ENCODE results near the gene ZGPAT. TPM values are rescaled to one million over a fixed set of nuclear protein-coding genes. Genes with fewer than 3 reads are reported as not detected.

ZGPAT gene
- total and polyA plus RNA-seq, 2 of the 13 experiments (the other 11 are each of a cell fraction or from before 2014, with no cell fraction given): 23.0 to 41.9 TPM

- TF ChIP-seq, protein P1, sequence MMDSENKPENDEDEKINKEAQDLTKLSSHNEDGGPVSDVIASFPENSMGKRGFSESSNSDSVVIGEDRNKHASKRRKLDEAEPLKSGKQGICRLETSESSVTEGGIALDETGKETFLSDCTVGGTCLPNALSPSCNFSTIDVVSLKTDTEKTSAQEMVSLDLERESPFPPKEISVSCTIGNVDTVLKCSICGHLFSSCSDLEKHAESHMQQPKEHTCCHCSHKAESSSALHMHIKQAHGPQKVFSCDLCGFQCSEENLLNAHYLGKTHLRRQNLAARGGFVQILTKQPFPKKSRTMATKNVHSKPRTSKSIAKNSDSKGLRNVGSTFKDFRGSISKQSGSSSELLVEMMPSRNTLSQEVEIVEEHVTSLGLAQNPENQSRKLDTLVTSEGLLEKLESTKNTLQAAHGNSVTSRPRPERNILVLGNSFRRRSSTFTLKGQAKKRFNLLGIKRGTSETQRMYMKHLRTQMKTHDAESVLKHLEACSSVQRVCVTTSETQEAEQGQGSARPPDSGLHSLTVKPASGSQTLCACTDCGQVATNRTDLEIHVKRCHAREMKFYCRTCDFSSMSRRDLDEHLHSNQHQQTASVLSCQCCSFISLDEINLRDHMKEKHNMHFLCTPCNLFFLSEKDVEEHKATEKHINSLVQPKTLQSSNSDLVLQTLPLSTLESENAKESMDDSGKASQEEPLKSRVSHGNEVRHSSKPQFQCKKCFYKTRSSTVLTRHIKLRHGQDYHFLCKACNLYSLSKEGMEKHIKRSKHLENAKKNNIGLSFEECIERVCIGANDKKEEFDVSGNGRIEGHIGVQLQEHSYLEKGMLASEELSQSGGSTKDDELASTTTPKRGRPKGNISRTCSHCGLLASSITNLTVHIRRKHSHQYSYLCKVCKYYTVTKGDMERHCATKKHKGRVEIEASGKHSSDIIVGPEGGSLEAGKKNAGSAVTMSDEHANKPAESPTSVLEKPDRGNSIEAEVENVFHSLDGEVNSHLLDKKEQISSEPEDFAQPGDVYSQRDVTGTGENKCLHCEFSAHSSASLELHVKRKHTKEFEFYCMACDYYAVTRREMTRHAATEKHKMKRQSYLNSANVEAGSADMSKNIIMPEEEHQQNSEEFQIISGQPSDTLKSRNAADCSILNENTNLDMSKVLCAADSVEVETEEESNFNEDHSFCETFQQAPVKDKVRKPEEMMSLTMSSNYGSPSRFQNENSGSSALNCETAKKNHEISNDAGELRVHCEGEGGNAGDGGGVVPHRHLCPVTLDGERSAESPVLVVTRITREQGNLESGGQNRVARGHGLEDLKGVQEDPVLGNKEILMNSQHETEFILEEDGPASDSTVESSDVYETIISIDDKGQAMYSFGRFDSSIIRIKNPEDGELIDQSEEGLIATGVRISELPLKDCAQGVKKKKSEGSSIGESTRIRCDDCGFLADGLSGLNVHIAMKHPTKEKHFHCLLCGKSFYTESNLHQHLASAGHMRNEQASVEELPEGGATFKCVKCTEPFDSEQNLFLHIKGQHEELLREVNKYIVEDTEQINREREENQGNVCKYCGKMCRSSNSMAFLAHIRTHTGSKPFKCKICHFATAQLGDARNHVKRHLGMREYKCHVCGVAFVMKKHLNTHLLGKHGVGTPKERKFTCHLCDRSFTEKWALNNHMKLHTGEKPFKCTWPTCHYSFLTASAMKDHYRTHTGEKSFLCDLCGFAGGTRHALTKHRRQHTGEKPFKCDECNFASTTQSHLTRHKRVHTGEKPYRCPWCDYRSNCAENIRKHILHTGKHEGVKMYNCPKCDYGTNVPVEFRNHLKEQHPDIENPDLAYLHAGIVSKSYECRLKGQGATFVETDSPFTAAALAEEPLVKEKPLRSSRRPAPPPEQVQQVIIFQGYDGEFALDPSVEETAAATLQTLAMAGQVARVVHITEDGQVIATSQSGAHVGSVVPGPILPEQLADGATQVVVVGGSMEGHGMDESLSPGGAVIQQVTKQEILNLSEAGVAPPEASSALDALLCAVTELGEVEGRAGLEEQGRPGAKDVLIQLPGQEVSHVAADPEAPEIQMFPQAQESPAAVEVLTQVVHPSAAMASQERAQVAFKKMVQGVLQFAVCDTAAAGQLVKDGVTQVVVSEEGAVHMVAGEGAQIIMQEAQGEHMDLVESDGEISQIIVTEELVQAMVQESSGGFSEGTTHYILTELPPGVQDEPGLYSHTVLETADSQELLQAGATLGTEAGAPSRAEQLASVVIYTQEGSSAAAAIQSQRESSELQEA (CRISPR knock-in tag; IDR thresholded peaks at IDR 0.05; ENCODE audit: not compliant biosample characterization): no peak
- TF ChIP-seq ZNF792 (CRISPR knock-in tag; IDR thresholded peaks at IDR 0.05): no peak; the same call in 1 of the 2 replicates
- 0 out of 2 replicates have a peak, but pooled peaks have one; percentile 25 for TF ChIP-seq ZFP90 (CRISPR knock-in tag; IDR thresholded peaks at IDR 0.05; ENCODE audit: borderline replicate concordance)
- no peak for TF ChIP-seq THRA (CRISPR knock-in tag; IDR thresholded peaks at IDR 0.05; ENCODE audit: borderline replicate concordance)
- TF ChIP-seq MBNL3 (CRISPR knock-in tag; conservative IDR thresholded peaks at IDR 0.05): no peak
- no peak for TF ChIP-seq MBD4 (IDR thresholded peaks at IDR 0.05; ENCODE audit: borderline replicate concordance, low read length)
- TF ChIP-seq ZNF841 (CRISPR knock-in tag; IDR thresholded peaks at IDR 0.05; ENCODE audit: borderline replicate concordance): no peak
- TF ChIP-seq TOPORS (CRISPR knock-in tag; IDR thresholded peaks at IDR 0.05): no peak
- TF ChIP-seq ZNF75D (CRISPR knock-in tag; IDR thresholded peaks at IDR 0.05; ENCODE audit: borderline replicate concordance): no peak
- TF ChIP-seq PBX3 (CRISPR knock-in tag; IDR thresholded peaks at IDR 0.05; ENCODE audit: borderline replicate concordance): no peak
- TF ChIP-seq BRD4 (CRISPR knock-in tag; IDR thresholded peaks at IDR 0.05): no peak
- no peak for TF ChIP-seq ARID2 (CRISPR knock-in tag; IDR thresholded peaks at IDR 0.05; ENCODE audit: borderline replicate concordance)
- TF ChIP-seq FOXK2 (IDR thresholded peaks at IDR 0.05): no peak
- TF ChIP-seq NAIF1 (CRISPR knock-in tag; IDR thresholded peaks at IDR 0.05; ENCODE audit: borderline replicate concordance): no peak
- no peak for TF ChIP-seq SATB2 (CRISPR knock-in tag; IDR thresholded peaks at IDR 0.05)
- no peak for TF ChIP-seq SP5 (CRISPR knock-in tag; IDR thresholded peaks at IDR 0.05; ENCODE audit: borderline replicate concordance, low read depth)
- no peak for TF ChIP-seq ZNF749 (CRISPR knock-in tag; IDR thresholded peaks at IDR 0.05; ENCODE audit: borderline replicate concordance)
- TF ChIP-seq ISX (CRISPR knock-in tag; conservative IDR thresholded peaks at IDR 0.05): no peak
Observed at GRCh38 chr20:63708301-63709148, 686 bp downstream of the ZGPAT start (continued).
